Activated naive CD4-positive, alpha-beta T cell treated with anti-CD3 and anti-CD28 coated beads, Interleukin-2, amount 50 U/mL, for 24 hours (primary cell): ENCODE results near the gene UNC45A.
A peak's percentile ranks its signal among the peaks of the same experiment; 100 is the strongest.
"Not testable (repeated sequence)": the region's sequence is repeated elsewhere in the genome, so short reads cannot be mapped to it uniquely, and the experiment has no call there.

Source experiments
- H3K27ac Mint-ChIP-seq: one replicate; pipeline ENCODE4 v1.8.0; 2021; ENCODE audit warnings: mild to moderate bottlenecking, mixed read lengths
- H3K27me3 Mint-ChIP-seq: one replicate; pipeline ENCODE4 v1.8.0; 2021; ENCODE audit warnings: mixed read lengths
- H3K36me3 Mint-ChIP-seq: one replicate; pipeline ENCODE4 v1.8.0; 2021; ENCODE audit warnings: mixed read lengths
- H3K4me1 Mint-ChIP-seq: one replicate; pipeline ENCODE4 v1.8.0; 2021; ENCODE audit warnings: mixed read lengths
- H3K4me3 Mint-ChIP-seq: one replicate; pipeline ENCODE4 v1.8.0; 2021; ENCODE audit warnings: mild to moderate bottlenecking, mixed read lengths
- H3K9me3 Mint-ChIP-seq: one replicate; pipeline ENCODE4 v1.8.0; 2021; ENCODE audit warnings: mixed read lengths

Gene UNC45A

GRCh38 chr15:90901175-90902039, 33.7 kb upstream of the UNC45A start:
- Mint-ChIP-seq H3K27me3 (no peaks in the 10 kb centered on the region), H3K27ac (peak overlapping the region; percentile 84), H3K36me3 (peaks cover 8% of the 10 kb centered on the region), H3K4me3 (peak overlapping the region; percentile 90), H3K4me1 (peaks cover 28% of the 10 kb centered on the region), H3K9me3 (no peaks in the 10 kb centered on the region)

- Mint-ChIP-seq H3K4me1 (peaks cover 28% of the 10 kb centered on the region), H3K27me3 (no peaks in the 10 kb centered on the region), H3K27ac (peak overlapping the region; percentile 84), H3K9me3 (no peaks in the 10 kb centered on the region), H3K36me3 (peaks cover 8% of the 10 kb centered on the region), H3K4me3 (peak overlapping the region; percentile 90)
Observed at GRCh38 chr15:90902040-90902839, 32.8 kb upstream of the UNC45A start.

GRCh38 chr15:90902840-90903732, 32.0 kb upstream of the UNC45A start, which contains the start of gene MAN2A2:
MAN2A2 (plus strand) TSS chr15:90903302; CDS start chr15:90904208, 906 bp downstream.
- peaks cover 28% of the 10 kb centered on the region for H3K4me1 Mint-ChIP-seq
- peak within 1 kb of the TSS; percentile 90 for H3K4me3 Mint-ChIP-seq
- H3K36me3 Mint-ChIP-seq, result peaks cover 11% of the 10 kb centered on the region
- no peaks in the 10 kb centered on the region for H3K9me3 Mint-ChIP-seq
- no peaks in the 10 kb centered on the region for H3K27me3 Mint-ChIP-seq
- H3K27ac Mint-ChIP-seq, result peak within 1 kb of the TSS; percentile 89

- Mint-ChIP-seq H3K27me3 (no peaks in the 10 kb centered on the region), H3K36me3 (peaks cover 11% of the 10 kb centered on the region), H3K9me3 (no peaks in the 10 kb centered on the region)
Observed at GRCh38 chr15:90903733-90904536, 31.1 kb upstream of the UNC45A start.

GRCh38 chr15:90904746-90905145, 30.3 kb upstream of the UNC45A start:
- Mint-ChIP-seq H3K27me3 (no peaks in the 10 kb centered on the region), H3K27ac (peak overlapping the region; percentile 12), H3K9me3 (no peaks in the 10 kb centered on the region), H3K4me3 (no peak overlapping the region), H3K4me1 (peaks cover 28% of the 10 kb centered on the region), H3K36me3 (peaks cover 11% of the 10 kb centered on the region)

More at GRCh38 chr15:90903733-90904536, 31.1 kb upstream of the UNC45A start:
- H3K4me3 Mint-ChIP-seq, result peak overlapping the region; percentile 84
- H3K27ac Mint-ChIP-seq, result peak overlapping the region; percentile 89
- peaks cover 28% of the 10 kb centered on the region for H3K4me1 Mint-ChIP-seq

GRCh38 chr15:90905306-90906180, 29.5 kb upstream of the UNC45A start:
- H3K4me3 Mint-ChIP-seq, result no peak overlapping the region
- H3K27me3 Mint-ChIP-seq, result no peaks in the 10 kb centered on the region
- H3K36me3 Mint-ChIP-seq, result peaks cover 11% of the 10 kb centered on the region
- peaks cover 28% of the 10 kb centered on the region for H3K4me1 Mint-ChIP-seq
- peak overlapping the region; percentile 23 for H3K27ac Mint-ChIP-seq
- H3K9me3 Mint-ChIP-seq, result no peaks in the 10 kb centered on the region

- Mint-ChIP-seq H3K27ac (no peak overlapping the region), H3K4me1 (peaks cover 24% of the 10 kb centered on the region), H3K4me3 (no peak overlapping the region), H3K27me3 (no peaks in the 10 kb centered on the region), H3K9me3 (no peaks in the 10 kb centered on the region), H3K36me3 (peaks cover 11% of the 10 kb centered on the region)
Observed at GRCh38 chr15:90906181-90906849, 28.8 kb upstream of the UNC45A start.

GRCh38 chr15:90907051-90907660, 27.9 kb upstream of the UNC45A start:
- Mint-ChIP-seq H3K9me3 (no peaks in the 10 kb centered on the region), H3K36me3 (peaks cover 11% of the 10 kb centered on the region), H3K4me1 (peaks cover 16% of the 10 kb centered on the region), H3K4me3 (no peak overlapping the region), H3K27ac (no peak overlapping the region), H3K27me3 (no peaks in the 10 kb centered on the region)

- Mint-ChIP-seq H3K36me3 (peaks cover 11% of the 10 kb centered on the region), H3K27me3 (no peaks in the 10 kb centered on the region), H3K9me3 (no peaks in the 10 kb centered on the region), H3K4me1 (peaks cover 15% of the 10 kb centered on the region), H3K4me3 (no peak overlapping the region), H3K27ac (no peak overlapping the region)
Observed at GRCh38 chr15:90907838-90908507, 27.1 kb upstream of the UNC45A start.

- H3K36me3 Mint-ChIP-seq, result peaks cover 18% of the 10 kb centered on the region
- H3K4me3 Mint-ChIP-seq, H3K27me3 Mint-ChIP-seq, H3K9me3 Mint-ChIP-seq, H3K27ac Mint-ChIP-seq, H3K4me1 Mint-ChIP-seq: not testable (repeated sequence)
Observed at GRCh38 chr15:90909449-90909848, 25.6 kb upstream of the UNC45A start.

- no peaks in the 10 kb centered on the region for H3K9me3 Mint-ChIP-seq
- H3K4me3 Mint-ChIP-seq, result no peak overlapping the region
- peaks cover 18% of the 10 kb centered on the region for H3K36me3 Mint-ChIP-seq
- H3K27ac Mint-ChIP-seq, result no peak overlapping the region
- H3K27me3 Mint-ChIP-seq, result no peaks in the 10 kb centered on the region
- peaks cover 7% of the 10 kb centered on the region for H3K4me1 Mint-ChIP-seq
Observed at GRCh38 chr15:90909976-90910375, 25.1 kb upstream of the UNC45A start.

GRCh38 chr15:90910441-90911301, 24.4 kb upstream of the UNC45A start:
- no peak overlapping the region for H3K4me3 Mint-ChIP-seq
- H3K27ac Mint-ChIP-seq, result no peak overlapping the region
- H3K4me1 Mint-ChIP-seq, result peaks cover 2% of the 10 kb centered on the region
- H3K27me3 Mint-ChIP-seq, result no peaks in the 10 kb centered on the region
- H3K9me3 Mint-ChIP-seq, result no peaks in the 10 kb centered on the region
- peaks cover 15% of the 10 kb centered on the region for H3K36me3 Mint-ChIP-seq
